Measurements from ENCODE around the gene PCF11. TPM values are rescaled to one million over a fixed set of nuclear protein-coding genes. Genes with fewer than 3 reads are reported as not detected.
A peak's percentile ranks its signal among the peaks of the same experiment; 100 is the strongest.

The PCF11 gene
- total RNA-seq, 1 donor = 167 TPM

DNA sequence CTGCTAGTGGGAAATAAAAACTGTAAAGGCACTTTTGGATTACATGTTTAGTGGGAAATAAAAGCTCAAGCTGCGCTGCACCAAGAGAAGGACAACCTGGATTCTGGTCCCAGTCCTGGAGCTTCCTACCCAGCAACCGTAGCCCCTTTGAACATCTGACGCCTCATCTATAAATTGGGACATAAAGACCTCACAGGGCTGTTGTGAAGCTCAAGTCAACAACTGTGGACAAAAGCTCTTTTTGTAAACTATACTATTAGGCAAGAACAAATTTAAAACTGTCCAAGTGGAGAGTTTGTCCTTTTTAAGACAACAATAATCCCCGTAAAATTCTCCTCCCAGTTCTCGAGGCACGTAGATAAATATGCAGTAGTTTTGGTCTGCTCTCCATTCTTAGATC is 17.6 kb upstream of the PCF11 start:
- H3K27me3 ChIP-seq (ENCODE audit: insufficient read depth, low read length) = no peaks in the 10 kb centered on the region
- H3K9me3 ChIP-seq (ENCODE audit: low read depth, low read length) = no peaks in the 10 kb centered on the region
- no peaks in the 10 kb centered on the region for H3K4me1 ChIP-seq (ENCODE audit: insufficient read depth, low read length)
- H3K4me3 ChIP-seq (ENCODE audit: low read length) = no peak overlapping the region

- no peaks in the 10 kb centered on the region for H3K27me3 ChIP-seq (ENCODE audit: insufficient read depth, low read length)
- no peaks in the 10 kb centered on the region for H3K4me1 ChIP-seq (ENCODE audit: insufficient read depth, low read length)
- H3K9me3 ChIP-seq (ENCODE audit: low read depth, low read length) = no peaks in the 10 kb centered on the region
- H3K4me3 ChIP-seq (ENCODE audit: low read length) = no peak overlapping the region
Observed at GRCh38 chr11:83140691-83141455, 16.1 kb upstream of the PCF11 start.

- Histone ChIP-seq H3K27me3 (ENCODE audit: insufficient read depth, low read length) (no peaks in the 10 kb centered on the region), H3K4me3 (ENCODE audit: low read length) (no peak overlapping the region), H3K4me1 (ENCODE audit: insufficient read depth, low read length) (no peaks in the 10 kb centered on the region), H3K9me3 (ENCODE audit: low read depth, low read length) (no peaks in the 10 kb centered on the region)
Observed at GRCh38 chr11:83147895-83148294, 9.0 kb upstream of the PCF11 start.

DNA sequence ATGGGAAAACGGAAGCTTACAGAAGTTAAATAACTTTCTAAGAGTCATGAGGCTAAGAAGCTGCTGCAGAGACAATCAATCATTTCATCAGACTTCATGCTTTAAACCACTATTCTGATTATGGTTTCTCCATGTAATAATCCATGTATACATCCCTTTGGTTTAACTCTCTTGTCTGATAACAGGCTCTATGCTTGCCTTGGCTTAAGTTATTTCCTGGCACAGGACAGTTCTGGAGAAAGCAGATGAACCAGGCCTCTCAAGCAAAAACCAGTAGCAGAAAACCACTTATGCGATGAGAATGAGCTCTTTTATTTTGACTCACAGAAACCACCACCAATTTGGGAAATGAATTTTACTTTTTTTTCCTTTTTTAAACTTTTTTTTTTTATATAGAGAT is 6.5 kb upstream of the PCF11 start:
- no peak overlapping the region for H3K4me3 ChIP-seq (ENCODE audit: low read length)
- no peaks in the 10 kb centered on the region for H3K9me3 ChIP-seq (ENCODE audit: low read depth, low read length)
- H3K27me3 ChIP-seq (ENCODE audit: insufficient read depth, low read length) = no peaks in the 10 kb centered on the region

GRCh38 chr11:83151274-83151977 is 5.5 kb upstream of the PCF11 start:
- no peaks in the 10 kb centered on the region for H3K27me3 ChIP-seq (ENCODE audit: insufficient read depth, low read length)
- peaks cover 9% of the 10 kb centered on the region for H3K4me1 ChIP-seq (ENCODE audit: insufficient read depth, low read length)
- no peaks in the 10 kb centered on the region for H3K9me3 ChIP-seq (ENCODE audit: low read depth, low read length)
- no peak overlapping the region for H3K4me3 ChIP-seq (ENCODE audit: low read length)

More for the DNA sequence above, 6.5 kb upstream of the PCF11 start:
- H3K4me1 ChIP-seq (ENCODE audit: insufficient read depth, low read length) = peaks cover 2% of the 10 kb centered on the region

- H3K27me3 ChIP-seq (ENCODE audit: insufficient read depth, low read length) = no peaks in the 10 kb centered on the region
- no peak overlapping the region for H3K4me3 ChIP-seq (ENCODE audit: low read length)
- H3K4me1 ChIP-seq (ENCODE audit: insufficient read depth, low read length) = peaks cover 9% of the 10 kb centered on the region
- no peaks in the 10 kb centered on the region for H3K9me3 ChIP-seq (ENCODE audit: low read depth, low read length)
Observed at GRCh38 chr11:83152264-83152663, 4.7 kb upstream of the PCF11 start.

DNA sequence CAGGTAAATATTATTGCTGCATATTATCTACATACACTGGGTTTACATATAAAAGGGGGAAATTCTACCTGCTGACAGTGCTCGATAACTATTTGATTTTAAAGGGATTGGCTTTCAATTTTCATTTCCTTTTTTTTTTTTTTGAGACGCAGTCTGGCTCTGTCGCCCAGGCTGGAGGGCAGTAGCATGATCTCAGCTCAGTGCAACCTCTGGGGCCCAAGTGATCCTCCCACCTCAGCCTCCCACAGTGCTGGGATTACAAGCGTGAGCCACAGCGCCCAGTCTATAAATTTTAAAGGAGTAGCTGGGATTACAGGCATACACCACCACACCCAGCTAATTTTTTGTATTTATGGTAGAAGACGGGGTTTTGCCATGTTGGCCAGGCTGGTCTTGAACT is 3.2 kb upstream of the PCF11 start:
- H3K27me3 ChIP-seq (ENCODE audit: insufficient read depth, low read length) = no peaks in the 10 kb centered on the region
- no peaks in the 10 kb centered on the region for H3K9me3 ChIP-seq (ENCODE audit: low read depth, low read length)
- peaks cover 9% of the 10 kb centered on the region for H3K4me1 ChIP-seq (ENCODE audit: insufficient read depth, low read length)
- H3K4me3 ChIP-seq (ENCODE audit: low read length) = no peak overlapping the region

DNA sequence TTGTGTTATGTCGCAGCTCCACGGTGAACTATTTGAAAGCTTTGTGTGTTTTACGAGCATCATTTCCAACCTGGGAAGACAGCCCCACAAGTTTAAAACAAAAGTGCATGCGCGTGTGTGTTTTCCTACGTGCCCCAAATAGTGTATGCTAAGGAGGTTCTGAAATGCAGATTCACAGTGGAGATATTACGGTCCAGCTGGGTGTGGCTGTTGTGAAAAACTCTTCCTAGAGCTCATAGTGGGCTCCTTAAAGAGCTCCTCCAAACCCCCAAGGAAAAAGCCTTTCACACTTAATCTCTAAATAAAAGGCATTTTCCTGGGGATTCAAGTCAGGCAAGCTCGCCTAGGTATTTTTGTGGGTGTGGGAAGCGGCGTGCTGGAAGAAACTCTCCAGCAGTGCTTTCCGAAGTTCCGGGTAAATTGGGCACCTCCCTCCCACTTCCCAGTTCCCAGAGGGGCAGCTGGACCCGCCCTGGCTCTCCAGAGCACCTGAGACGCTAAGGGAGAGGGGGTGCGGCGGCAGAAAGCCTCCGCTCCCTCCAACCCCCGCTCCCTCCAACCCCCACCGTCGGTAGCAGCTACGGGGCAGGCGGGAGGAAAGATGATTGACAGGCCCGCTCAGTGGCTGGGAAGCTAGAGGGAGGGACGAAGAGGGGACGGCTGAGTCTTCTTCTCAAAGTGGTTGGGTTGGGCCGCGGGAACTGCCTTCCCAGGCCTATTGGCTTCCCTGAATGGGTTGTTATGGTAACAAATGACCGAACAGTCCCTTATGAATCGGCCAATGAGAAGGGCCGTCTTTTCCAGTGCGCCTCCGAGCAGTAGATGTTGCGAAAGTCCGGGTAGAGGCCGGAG is 561 bp upstream of the PCF11 start:
- Histone ChIP-seq H3K9me3 (ENCODE audit: low read depth, low read length) (no peaks in the 10 kb centered on the region), H3K27me3 (ENCODE audit: insufficient read depth, low read length) (no peaks in the 10 kb centered on the region), H3K4me3 (ENCODE audit: low read length) (peak overlapping the region; percentile 91), H3K4me1 (ENCODE audit: insufficient read depth, low read length) (peaks cover 27% of the 10 kb centered on the region)

DNA sequence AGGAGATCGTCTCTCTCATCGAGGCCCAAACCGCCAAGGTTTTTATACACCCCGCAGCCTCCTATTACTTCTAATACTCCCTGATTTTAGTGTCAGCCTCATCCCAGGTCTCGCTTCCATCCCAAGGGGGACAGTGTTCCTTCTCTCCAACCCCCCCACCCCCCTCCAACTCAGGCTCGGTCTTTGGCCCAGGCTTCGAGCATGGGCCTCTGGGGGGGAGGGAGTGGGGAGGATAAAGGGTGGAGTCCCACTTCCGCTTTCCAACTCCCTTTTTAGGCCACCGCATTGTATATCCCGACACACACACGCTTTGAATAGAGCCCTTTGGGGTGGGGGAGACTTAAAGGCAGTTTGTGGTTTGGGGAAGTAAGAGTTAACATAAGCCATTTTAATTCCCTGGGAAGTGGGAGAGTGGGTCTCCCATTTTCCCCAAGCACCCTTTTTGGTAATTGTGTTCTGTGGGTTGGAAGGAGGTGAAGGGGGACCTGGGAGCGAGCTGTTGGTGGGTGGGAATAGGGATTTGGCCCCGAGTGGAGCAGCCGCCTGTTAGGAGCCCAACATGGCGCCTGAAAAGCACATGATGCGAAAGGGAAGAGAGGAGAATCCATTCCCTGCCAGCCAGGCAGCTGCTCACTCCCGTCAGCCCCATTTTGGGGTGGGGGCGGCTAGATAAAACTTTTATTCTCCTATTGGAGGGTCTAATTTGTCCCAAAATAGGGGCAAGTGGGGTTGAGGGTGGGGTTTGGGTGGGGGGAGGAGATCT is 844 bp downstream of the PCF11 start:
- Histone ChIP-seq H3K4me1 (ENCODE audit: insufficient read depth, low read length) (peaks cover 37% of the 10 kb centered on the region), H3K27me3 (ENCODE audit: insufficient read depth, low read length) (no peaks in the 10 kb centered on the region), H3K9me3 (ENCODE audit: low read depth, low read length) (no peaks in the 10 kb centered on the region), H3K4me3 (ENCODE audit: low read length) (peak overlapping the region; percentile 97)

DNA sequence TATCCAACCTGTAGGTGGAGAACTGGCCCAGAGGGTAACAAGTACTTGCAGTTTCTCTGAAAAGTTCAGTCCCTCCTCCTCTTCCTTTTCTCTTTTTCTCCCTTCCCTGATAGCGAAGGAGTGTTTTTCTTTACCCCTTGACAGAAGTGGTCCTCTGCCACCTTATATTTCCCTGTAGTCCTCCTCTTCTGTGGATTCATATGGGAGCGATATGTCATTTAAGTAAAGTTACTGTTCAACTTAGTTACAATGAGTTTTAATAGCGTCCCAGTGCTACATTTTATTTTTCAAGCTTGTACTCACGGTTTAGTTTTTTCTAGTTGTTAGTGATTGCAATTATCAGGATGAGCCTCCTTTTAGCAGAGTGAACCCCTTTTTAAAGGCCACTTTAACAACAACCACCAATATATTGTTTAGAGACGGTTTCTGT is 1.4 kb downstream of the PCF11 start:
- peak overlapping the region; percentile 97 for H3K4me3 ChIP-seq (ENCODE audit: low read length)
- H3K4me1 ChIP-seq (ENCODE audit: insufficient read depth, low read length) = peaks cover 39% of the 10 kb centered on the region
- H3K9me3 ChIP-seq (ENCODE audit: low read depth, low read length) = no peaks in the 10 kb centered on the region
- no peaks in the 10 kb centered on the region for H3K27me3 ChIP-seq (ENCODE audit: insufficient read depth, low read length)

GRCh38 chr11:83158965-83159901 is 2.3 kb downstream of the PCF11 start:
- Histone ChIP-seq H3K4me3 (ENCODE audit: low read length) (peak overlapping the region; percentile 97), H3K9me3 (ENCODE audit: low read depth, low read length) (no peaks in the 10 kb centered on the region), H3K4me1 (ENCODE audit: insufficient read depth, low read length) (peaks cover 39% of the 10 kb centered on the region), H3K27me3 (ENCODE audit: insufficient read depth, low read length) (no peaks in the 10 kb centered on the region)

- no peaks in the 10 kb centered on the region for H3K27me3 ChIP-seq (ENCODE audit: insufficient read depth, low read length)
- H3K9me3 ChIP-seq (ENCODE audit: low read depth, low read length) = no peaks in the 10 kb centered on the region
- H3K4me3 ChIP-seq (ENCODE audit: low read length) = peak overlapping the region; percentile 97
- peaks cover 39% of the 10 kb centered on the region for H3K4me1 ChIP-seq (ENCODE audit: insufficient read depth, low read length)
Observed at GRCh38 chr11:83159902-83160865, 3.3 kb downstream of the PCF11 start.

All from mononuclear cell (primary cell).